HepG2 (cell line): ENCODE data around the gene ADPRHL1. TPM values are rescaled to one million over a fixed set of nuclear protein-coding genes. Genes with fewer than 3 reads are reported as not detected.

ENCODE experiments used
- GFI1 ChIP-seq: sonication (generic); formaldehyde crosslinking; IDR thresholded peaks from 2 replicates; pipeline ENCODE4 v1.5.0; 2020; ENCODE audit warnings: missing genetic modification reagents, mild to moderate bottlenecking, borderline replicate concordance
- KDM2A ChIP-seq: sonication (generic); formaldehyde crosslinking; IDR thresholded peaks from 2 replicates; pipeline ENCODE4 v1.4.0; 2020; ENCODE audit warnings: low read depth, missing genetic modification reagents, borderline replicate concordance
- MIER3 ChIP-seq: IDR thresholded peaks from 2 replicates; pipeline ENCODE4 v1.6.1; 2016; ENCODE audit warnings: missing compliant biosample characterization, borderline replicate concordance
- SAFB2 ChIP-seq: sonication (generic); formaldehyde crosslinking; IDR thresholded peaks from 2 replicates; pipeline ENCODE4 v1.5.1; 2020; ENCODE audit warnings: missing genetic modification reagents, low read depth, mild to moderate bottlenecking, borderline replicate concordance
- ZIK1 ChIP-seq: sonication (generic); formaldehyde crosslinking; IDR thresholded peaks from 2 replicates; pipeline ENCODE4 v1.5.0; 2020; ENCODE audit warnings: mild to moderate bottlenecking, low read depth, missing genetic modification reagents, borderline replicate concordance
- ZMYM3 ChIP-seq: sonication (generic); formaldehyde crosslinking; IDR thresholded peaks from 2 replicates; pipeline ENCODE4 v1.5.1; 2020; ENCODE audit warnings: mild to moderate bottlenecking, missing genetic modification reagents
- ZMYM4 ChIP-seq: sonication (generic); formaldehyde crosslinking; IDR thresholded peaks from 2 replicates; pipeline ENCODE4 v1.8.1; 2023; ENCODE audit warnings: mild to moderate bottlenecking, missing genetic modification reagents
- ZNF317 ChIP-seq: sonication (generic); formaldehyde crosslinking; IDR thresholded peaks from 2 replicates; pipeline ENCODE4 v1.5.0; 2020; ENCODE audit warnings: mild to moderate bottlenecking, missing genetic modification reagents
- polyA plus RNA-seq, 8 experiments: library from polyadenylated mRNA; depleted of rRNA in 3 of 8; stranded (reverse) in 7 of 8; unstranded in 1 of 8; fragments of >200 nt; fragmentation: Illumina TruSeq in 4 of 8; extraction: Trizol in 4 of 8; gene quantifications; 2 replicates each; pipeline versions ENCODE4 v1.2.1 to v1.2.3, GENCODE V29; 2011 to 2016; ENCODE audit warnings: low read depth in 4 of 8, missing spikeins in 1 of 8, mixed read lengths in 1 of 8; ENCODE audit not compliant: insufficient read depth in 1 of 8
- total RNA-seq, 5 experiments: library from RNA; depleted of rRNA; stranded (reverse); fragments of >200 nt; fragmentation: Illumina TruSeq; extraction: Trizol; gene quantifications; 2 replicates each; pipeline ENCODE4 v1.2.3, GENCODE V29; 2016; ENCODE audit warnings: low read depth in 1 of 5
- TF ChIP-seq, protein P1 (sequence below): sonication (generic); formaldehyde crosslinking; IDR thresholded peaks from 2 replicates; pipeline ENCODE4 v1.4.0; 2020; ENCODE audit warnings: missing genetic modification reagents, borderline replicate concordance
- TF ChIP-seq, protein P2 (sequence below): sonication (generic); formaldehyde crosslinking; IDR thresholded peaks from 2 replicates; pipeline ENCODE4 v1.8.0; 2022; ENCODE audit warnings: missing genetic modification reagents, mild to moderate bottlenecking, moderate library complexity, borderline replicate concordance
- TF ChIP-seq, protein P3 (sequence below): sonication (generic); formaldehyde crosslinking; IDR thresholded peaks from 2 replicates; pipeline ENCODE4 v1.4.0; 2020; ENCODE audit warnings: missing genetic modification reagents
- TF ChIP-seq, protein P4 (sequence below): sonication (generic); formaldehyde crosslinking; conservative IDR thresholded peaks from 2 replicates; pipeline ENCODE4 v1.8.0; 2022; ENCODE audit warnings: mild to moderate bottlenecking, moderate library complexity, missing genetic modification reagents
- TF ChIP-seq, protein P5 (sequence below), 2 experiments: sonication (generic) in 1 of 2; formaldehyde crosslinking in 1 of 2; IDR thresholded peaks; 2 replicates each; pipeline versions ENCODE4 v1.5.1 to v1.6.1; 2011 to 2020; ENCODE audit warnings: borderline replicate concordance in 1 of 2, low read depth in 1 of 2, low read length in 1 of 2, mild to moderate bottlenecking in 1 of 2, missing genetic modification reagents in 1 of 2, moderate library complexity in 1 of 2

The ADPRHL1 gene
- total and polyA plus RNA-seq, 2 of the 13 experiments (the other 11 are each of a cell fraction or from before 2014, with no cell fraction given), result 0.34 to 0.40 TPM

- TF ChIP-seq, protein P1, sequence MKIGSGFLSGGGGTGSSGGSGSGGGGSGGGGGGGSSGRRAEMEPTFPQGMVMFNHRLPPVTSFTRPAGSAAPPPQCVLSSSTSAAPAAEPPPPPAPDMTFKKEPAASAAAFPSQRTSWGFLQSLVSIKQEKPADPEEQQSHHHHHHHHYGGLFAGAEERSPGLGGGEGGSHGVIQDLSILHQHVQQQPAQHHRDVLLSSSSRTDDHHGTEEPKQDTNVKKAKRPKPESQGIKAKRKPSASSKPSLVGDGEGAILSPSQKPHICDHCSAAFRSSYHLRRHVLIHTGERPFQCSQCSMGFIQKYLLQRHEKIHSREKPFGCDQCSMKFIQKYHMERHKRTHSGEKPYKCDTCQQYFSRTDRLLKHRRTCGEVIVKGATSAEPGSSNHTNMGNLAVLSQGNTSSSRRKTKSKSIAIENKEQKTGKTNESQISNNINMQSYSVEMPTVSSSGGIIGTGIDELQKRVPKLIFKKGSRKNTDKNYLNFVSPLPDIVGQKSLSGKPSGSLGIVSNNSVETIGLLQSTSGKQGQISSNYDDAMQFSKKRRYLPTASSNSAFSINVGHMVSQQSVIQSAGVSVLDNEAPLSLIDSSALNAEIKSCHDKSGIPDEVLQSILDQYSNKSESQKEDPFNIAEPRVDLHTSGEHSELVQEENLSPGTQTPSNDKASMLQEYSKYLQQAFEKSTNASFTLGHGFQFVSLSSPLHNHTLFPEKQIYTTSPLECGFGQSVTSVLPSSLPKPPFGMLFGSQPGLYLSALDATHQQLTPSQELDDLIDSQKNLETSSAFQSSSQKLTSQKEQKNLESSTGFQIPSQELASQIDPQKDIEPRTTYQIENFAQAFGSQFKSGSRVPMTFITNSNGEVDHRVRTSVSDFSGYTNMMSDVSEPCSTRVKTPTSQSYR, result no peak
- TF ChIP-seq SAFB2 (CRISPR knock-in tag), result 0 out of 2 replicates have a peak, but pooled peaks have one; percentile 36
- TF ChIP-seq KDM2A (CRISPR knock-in tag), result peak; percentile 68
- TF ChIP-seq ZNF317 (CRISPR knock-in tag), result peak; percentile 37; the same call in 1 of the 2 replicates
- TF ChIP-seq, protein P2, sequence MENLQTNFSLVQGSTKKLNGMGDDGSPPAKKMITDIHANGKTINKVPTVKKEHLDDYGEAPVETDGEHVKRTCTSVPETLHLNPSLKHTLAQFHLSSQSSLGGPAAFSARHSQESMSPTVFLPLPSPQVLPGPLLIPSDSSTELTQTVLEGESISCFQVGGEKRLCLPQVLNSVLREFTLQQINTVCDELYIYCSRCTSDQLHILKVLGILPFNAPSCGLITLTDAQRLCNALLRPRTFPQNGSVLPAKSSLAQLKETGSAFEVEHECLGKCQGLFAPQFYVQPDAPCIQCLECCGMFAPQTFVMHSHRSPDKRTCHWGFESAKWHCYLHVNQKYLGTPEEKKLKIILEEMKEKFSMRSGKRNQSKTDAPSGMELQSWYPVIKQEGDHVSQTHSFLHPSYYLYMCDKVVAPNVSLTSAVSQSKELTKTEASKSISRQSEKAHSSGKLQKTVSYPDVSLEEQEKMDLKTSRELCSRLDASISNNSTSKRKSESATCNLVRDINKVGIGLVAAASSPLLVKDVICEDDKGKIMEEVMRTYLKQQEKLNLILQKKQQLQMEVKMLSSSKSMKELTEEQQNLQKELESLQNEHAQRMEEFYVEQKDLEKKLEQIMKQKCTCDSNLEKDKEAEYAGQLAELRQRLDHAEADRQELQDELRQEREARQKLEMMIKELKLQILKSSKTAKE (CRISPR knock-in tag), result peak; percentile 61; the same call in 1 of the 2 replicates
- TF ChIP-seq, protein P3, sequence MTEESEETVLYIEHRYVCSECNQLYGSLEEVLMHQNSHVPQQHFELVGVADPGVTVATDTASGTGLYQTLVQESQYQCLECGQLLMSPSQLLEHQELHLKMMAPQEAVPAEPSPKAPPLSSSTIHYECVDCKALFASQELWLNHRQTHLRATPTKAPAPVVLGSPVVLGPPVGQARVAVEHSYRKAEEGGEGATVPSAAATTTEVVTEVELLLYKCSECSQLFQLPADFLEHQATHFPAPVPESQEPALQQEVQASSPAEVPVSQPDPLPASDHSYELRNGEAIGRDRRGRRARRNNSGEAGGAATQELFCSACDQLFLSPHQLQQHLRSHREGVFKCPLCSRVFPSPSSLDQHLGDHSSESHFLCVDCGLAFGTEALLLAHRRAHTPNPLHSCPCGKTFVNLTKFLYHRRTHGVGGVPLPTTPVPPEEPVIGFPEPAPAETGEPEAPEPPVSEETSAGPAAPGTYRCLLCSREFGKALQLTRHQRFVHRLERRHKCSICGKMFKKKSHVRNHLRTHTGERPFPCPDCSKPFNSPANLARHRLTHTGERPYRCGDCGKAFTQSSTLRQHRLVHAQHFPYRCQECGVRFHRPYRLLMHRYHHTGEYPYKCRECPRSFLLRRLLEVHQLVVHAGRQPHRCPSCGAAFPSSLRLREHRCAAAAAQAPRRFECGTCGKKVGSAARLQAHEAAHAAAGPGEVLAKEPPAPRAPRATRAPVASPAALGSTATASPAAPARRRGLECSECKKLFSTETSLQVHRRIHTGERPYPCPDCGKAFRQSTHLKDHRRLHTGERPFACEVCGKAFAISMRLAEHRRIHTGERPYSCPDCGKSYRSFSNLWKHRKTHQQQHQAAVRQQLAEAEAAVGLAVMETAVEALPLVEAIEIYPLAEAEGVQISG (CRISPR knock-in tag), result peak; percentile 93
- peak; percentile 97 for TF ChIP-seq ZMYM3
- peak; percentile 12; the same call in 1 of the 2 replicates for TF ChIP-seq GFI1 (CRISPR knock-in tag)
- TF ChIP-seq, protein P4, sequence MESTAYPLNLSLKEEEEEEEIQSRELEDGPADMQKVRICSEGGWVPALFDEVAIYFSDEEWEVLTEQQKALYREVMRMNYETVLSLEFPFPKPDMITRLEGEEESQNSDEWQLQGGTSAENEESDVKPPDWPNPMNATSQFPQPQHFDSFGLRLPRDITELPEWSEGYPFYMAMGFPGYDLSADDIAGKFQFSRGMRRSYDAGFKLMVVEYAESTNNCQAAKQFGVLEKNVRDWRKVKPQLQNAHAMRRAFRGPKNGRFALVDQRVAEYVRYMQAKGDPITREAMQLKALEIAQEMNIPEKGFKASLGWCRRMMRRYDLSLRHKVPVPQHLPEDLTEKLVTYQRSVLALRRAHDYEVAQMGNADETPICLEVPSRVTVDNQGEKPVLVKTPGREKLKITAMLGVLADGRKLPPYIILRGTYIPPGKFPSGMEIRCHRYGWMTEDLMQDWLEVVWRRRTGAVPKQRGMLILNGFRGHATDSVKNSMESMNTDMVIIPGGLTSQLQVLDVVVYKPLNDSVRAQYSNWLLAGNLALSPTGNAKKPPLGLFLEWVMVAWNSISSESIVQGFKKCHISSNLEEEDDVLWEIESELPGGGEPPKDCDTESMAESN (CRISPR knock-in tag), result peak; percentile 48; the same call in 1 of the 2 replicates
- 0 out of 2 replicates have a peak, but pooled peaks have one; percentile 31 for TF ChIP-seq ZIK1 (CRISPR knock-in tag)
- TF ChIP-seq, protein P5, sequence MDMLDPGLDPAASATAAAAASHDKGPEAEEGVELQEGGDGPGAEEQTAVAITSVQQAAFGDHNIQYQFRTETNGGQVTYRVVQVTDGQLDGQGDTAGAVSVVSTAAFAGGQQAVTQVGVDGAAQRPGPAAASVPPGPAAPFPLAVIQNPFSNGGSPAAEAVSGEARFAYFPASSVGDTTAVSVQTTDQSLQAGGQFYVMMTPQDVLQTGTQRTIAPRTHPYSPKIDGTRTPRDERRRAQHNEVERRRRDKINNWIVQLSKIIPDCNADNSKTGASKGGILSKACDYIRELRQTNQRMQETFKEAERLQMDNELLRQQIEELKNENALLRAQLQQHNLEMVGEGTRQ (IDR thresholded peaks at IDR 0.05; ENCODE audit: low read depth, low read length), result no peak
- TF ChIP-seq, protein P5 (CRISPR knock-in tag; IDR thresholded peaks at IDR 0.05; ENCODE audit: borderline replicate concordance), result peak; percentile 38; the same call in 1 of the 2 replicates
- peak; percentile 91 for TF ChIP-seq ZMYM4 (CRISPR knock-in tag)
- TF ChIP-seq MIER3 (CRISPR knock-in tag), result no peak
Observed at GRCh38 chr13:113448885-113449692, 4.2 kb downstream of the ADPRHL1 start (continued).
